Heart left ventricle (tissue), 16 donors: Measurements from ENCODE around the gene SLC10A7. TPM values are rescaled to one million over a fixed set of nuclear protein-coding genes. Genes with fewer than 3 reads are reported as not detected.

Experiments used
- ATAC-seq, 4 donors: fragments of 200-7000 bp; cut with Tn5 transposase; one replicate each; pipeline ENCODE4 v1.9.1; 2020 to 2022; ENCODE audit warnings: moderate library complexity in 4 of 4, mild to moderate bottlenecking in 3 of 4, moderate number of reproducible peaks in 1 of 4
- DNase-seq, 5 donors: peaks; one replicate each; pipeline ENCODE4 v3.0.0-alpha.2; 2020
- H3K27ac ChIP-seq, 12 donors: fragments of 200-600 bp; sonication (generic) in 4 of 12; one replicate each; pipeline versions ENCODE4 v1.5.0 to v1.8.0; 2016 to 2022; ENCODE audit warnings: mild to moderate bottlenecking in 2 of 12
- H3K27me3 ChIP-seq, 9 donors: fragments of 200-600 bp; sonication (generic) in 2 of 9; one replicate each; pipeline versions ENCODE4 v1.5.1 to v1.8.0; 2016 to 2022; ENCODE audit warnings: mild to moderate bottlenecking in 3 of 9
- H3K36me3 ChIP-seq, 9 donors: fragments of 200-600 bp; sonication (generic) in 2 of 9; one replicate each; pipeline versions ENCODE4 v1.5.0 to v1.8.0; 2018 to 2022; ENCODE audit warnings: mild to moderate bottlenecking in 2 of 9
- H3K4me1 ChIP-seq, 12 donors: fragments of 200-600 bp; sonication (generic) in 4 of 12; one replicate each; pipeline versions ENCODE4 v1.5.0 to v1.8.0; 2016 to 2022; ENCODE audit warnings: mild to moderate bottlenecking in 3 of 12
- H3K4me3 ChIP-seq, 12 donors: fragments of 200-600 bp; sonication (generic) in 4 of 12; one replicate each; pipeline versions ENCODE4 v1.5.0 to v1.8.0; 2017 to 2022; ENCODE audit warnings: mild to moderate bottlenecking in 9 of 12, moderate library complexity in 4 of 12
- H3K9me3 ChIP-seq, 12 donors: fragments of 200-600 bp; sonication (generic) in 4 of 12; one replicate each; pipeline versions ENCODE4 v1.5.0 to v1.8.0; 2016 to 2022; ENCODE audit warnings: mild to moderate bottlenecking in 1 of 12
- POLR2A ChIP-seq, 2 donors: fragments of 450-650 bp; IDR thresholded peaks; one replicate each; pipeline ENCODE4 v1.6.1; 2017; ENCODE audit warnings: antibody characterized with exemption in 2 of 2, mild to moderate bottlenecking in 2 of 2, moderate library complexity in 2 of 2
- WGBS, 4 donors: extraction: QIAGEN DNeasy Blood & Tissue Kit in 2 of 4; methylation state at CpG; one replicate each; pipeline versions ENCODE4 v1.1.5 to v1.1.7; 2013 to 2018; 5-methylcytosine and 5-hydroxymethylcytosine counted together
- intact Hi-C, 10 donors: fragments of 100-400 bp; cut with DNase I; formaldehyde crosslinking; loops; one replicate each; pipeline versions ENCODE4 v1.11.1 to v1.14.2; 2022
- microRNA-seq, 4 donors: library from miRNA; unstranded; fragments of <30 nt; microRNA quantifications; one replicate each; pipeline versions ENCODE4 to v1.2.0, GENCODE V29; 2017 to 2020
- polyA plus RNA-seq, 2 donors: library from polyadenylated mRNA; stranded (reverse); fragments of 200-250 nt; gene quantifications; one replicate each; pipeline ENCODE4 v1.2.3, GENCODE V29; 2013
- total RNA-seq, 9 donors: library from RNA; depleted of rRNA in 2 of 9; stranded (reverse); fragments of >200 nt in 2 of 9; fragmentation: NEBNext Ultra II Directional in 3 of 9; extraction: Animal tissue kit (Norgen Biotek cat#: 25700) in 3 of 9; gene quantifications; one replicate each; pipeline versions ENCODE4 v1.1.0 to v1.2.4, GENCODE V29; 2016 to 2023
- TF ChIP-seq, protein P1 (sequence below), 12 donors: fragments of 200-600 bp; sonication (generic) in 4 of 12; IDR thresholded peaks; one replicate each; pipeline versions ENCODE4 v1.5.0 to v1.8.0; 2018 to 2022; ENCODE audit warnings: antibody characterized with exemption in 12 of 12, mild to moderate bottlenecking in 5 of 12
- donor health status: ischemic (EF 13 %, LVEDD 7.1; RV severe dilation, severe dysfunction).
- donor health status: healthy with polysubstance abuse.
- donor health status: DM: no; HTN: yes; CAD: no.
- donor health status: DM: no; HTN: no; CAD: no.
- donor health status: ischemic (EF 25% LVEDD 6.9; RV normal size, moderate dysfunction).
- donor health status: ischemic (EF 25% LVEDD 5.7; RV mildly dilated, moderate dysfunction).
- donor health status: healthy.
- donor health status: DM: yes; HTN: yes; CAD: no.
- donor health status: ischemic (EF 35%, LVEDD 5.7; RV mildly dilated, moderate dysfunction).
- donor health status: nonischemic (EF 11% LVEDD 7.7; RV severe dilation, severe dysfunction).
- donor health status: DM: yes; HTN: yes; CAD: no.
- donor health status: PGD.
- donor health status: ischemic (EF 29% LVEDD 5.4; RV normal size, mild dysfunction).
- donor health status: nonischemic (EF 23%, LVEDD 6.1; RV moderate dilation, normal function).

SLC10A7 gene
- total and polyA plus RNA-seq, 11 donors: 1.2 to 8.7 (median 3.1) TPM

GRCh38 chr4:146211440-146211839 lies 310.3 kb downstream of the SLC10A7 start:
- TF ChIP-seq POLR2A (IDR thresholded peaks at IDR 0.05): no peak
- TF ChIP-seq, protein P1, sequence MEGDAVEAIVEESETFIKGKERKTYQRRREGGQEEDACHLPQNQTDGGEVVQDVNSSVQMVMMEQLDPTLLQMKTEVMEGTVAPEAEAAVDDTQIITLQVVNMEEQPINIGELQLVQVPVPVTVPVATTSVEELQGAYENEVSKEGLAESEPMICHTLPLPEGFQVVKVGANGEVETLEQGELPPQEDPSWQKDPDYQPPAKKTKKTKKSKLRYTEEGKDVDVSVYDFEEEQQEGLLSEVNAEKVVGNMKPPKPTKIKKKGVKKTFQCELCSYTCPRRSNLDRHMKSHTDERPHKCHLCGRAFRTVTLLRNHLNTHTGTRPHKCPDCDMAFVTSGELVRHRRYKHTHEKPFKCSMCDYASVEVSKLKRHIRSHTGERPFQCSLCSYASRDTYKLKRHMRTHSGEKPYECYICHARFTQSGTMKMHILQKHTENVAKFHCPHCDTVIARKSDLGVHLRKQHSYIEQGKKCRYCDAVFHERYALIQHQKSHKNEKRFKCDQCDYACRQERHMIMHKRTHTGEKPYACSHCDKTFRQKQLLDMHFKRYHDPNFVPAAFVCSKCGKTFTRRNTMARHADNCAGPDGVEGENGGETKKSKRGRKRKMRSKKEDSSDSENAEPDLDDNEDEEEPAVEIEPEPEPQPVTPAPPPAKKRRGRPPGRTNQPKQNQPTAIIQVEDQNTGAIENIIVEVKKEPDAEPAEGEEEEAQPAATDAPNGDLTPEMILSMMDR (IDR thresholded peaks at IDR 0.05): no peak
- peaks cover 0 to 3% (median 0%) of the 10 kb centered on the region in 12 donors for H3K4me1 ChIP-seq
- H3K27ac ChIP-seq: no peak overlapping the region
- no peak overlapping the region for H3K4me3 ChIP-seq
- no peak for ATAC-seq
- H3K27me3 ChIP-seq: peaks cover 0 to 3% (median 0%) of the 10 kb centered on the region in 9 donors
- WGBS, 4 donors: 60 to 73% (median 68%) methylated on average over 7 of the region's 7 CpGs
- H3K36me3 ChIP-seq: no peaks in the 10 kb centered on the region
- no peak for DNase-seq
- no peaks in the 10 kb centered on the region for H3K9me3 ChIP-seq
- intact Hi-C loops: no loop called here

DNA sequence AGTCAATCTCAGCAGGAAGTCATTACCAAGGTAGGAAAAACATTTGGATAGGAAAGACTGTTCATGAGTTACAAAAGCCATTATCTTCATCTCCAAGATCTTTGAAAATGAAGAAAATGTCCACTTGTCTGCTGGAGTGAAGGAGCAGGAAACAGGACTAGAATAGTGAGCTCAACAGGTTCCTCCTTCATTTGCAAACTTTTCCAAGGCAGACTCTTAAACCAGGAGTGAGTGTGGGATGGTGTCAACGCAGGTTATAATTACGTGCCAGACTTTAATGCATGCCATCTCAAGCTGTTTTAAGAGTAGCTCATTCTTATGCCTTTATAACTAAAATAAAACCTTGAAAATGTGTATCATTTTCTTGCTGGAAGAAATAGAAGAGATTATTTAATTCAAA lies 310.9 kb downstream of the SLC10A7 start:
- no peaks in the 10 kb centered on the region for H3K36me3 ChIP-seq
- no peak overlapping the region for H3K27ac ChIP-seq
- intact Hi-C loops: no loop called here
- ATAC-seq (no peak), DNase-seq (no peak)
- WGBS, 4 donors: 64 to 75% (median 66%) methylated on average over 2 of the region's 2 CpGs
- H3K4me3 ChIP-seq: no peak overlapping the region
- H3K4me1 ChIP-seq: peaks cover 0 to 3% (median 0%) of the 10 kb centered on the region in 12 donors
- H3K9me3 ChIP-seq: no peaks in the 10 kb centered on the region
- peaks cover 0 to 3% (median 0%) of the 10 kb centered on the region in 9 donors for H3K27me3 ChIP-seq
- no peak for TF ChIP-seq POLR2A (IDR thresholded peaks at IDR 0.05)

DNA sequence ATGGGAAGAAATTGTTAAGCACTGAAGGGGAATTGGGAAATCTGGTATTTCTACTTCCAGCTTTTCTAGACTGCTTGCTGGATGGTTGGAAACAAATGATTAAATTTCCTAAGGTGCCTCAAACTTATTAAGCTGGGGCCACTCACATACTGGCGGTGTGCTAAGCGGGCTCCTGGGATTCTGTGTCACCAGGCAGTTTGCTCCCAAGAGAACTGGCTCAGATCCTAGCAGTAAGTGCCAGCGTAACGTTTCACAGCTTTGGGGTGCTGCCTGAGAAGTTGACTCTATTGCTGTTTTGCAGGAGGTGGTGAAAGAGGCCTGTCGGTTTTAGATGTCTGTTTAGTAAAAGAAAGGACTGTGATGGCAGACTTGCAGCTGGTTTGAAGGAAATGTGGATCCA lies 314.3 kb downstream of the SLC10A7 start:
- 50 to 72% (median 62%) methylated on average over 5 of the region's 5 CpGs for WGBS, 4 donors

More for the DNA sequence above, 314.3 kb downstream of the SLC10A7 start:
- H3K4me3 ChIP-seq: no peak overlapping the region
- no peak for TF ChIP-seq POLR2A (IDR thresholded peaks at IDR 0.05)
- TF ChIP-seq, protein P1 (IDR thresholded peaks at IDR 0.05): no peak
- H3K36me3 ChIP-seq: no peaks in the 10 kb centered on the region
- ATAC-seq: no peak
- DNase-seq: no peak
- intact Hi-C loops: no loop called here
- peaks cover 0 to 3% (median 0%) of the 10 kb centered on the region in 9 donors for H3K27me3 ChIP-seq
- peaks cover 0 to 3% (median 0%) of the 10 kb centered on the region in 12 donors for H3K4me1 ChIP-seq
- peaks cover 0 to 3% (median 0%) of the 10 kb centered on the region in 12 donors for H3K9me3 ChIP-seq
- no peak overlapping the region for H3K27ac ChIP-seq

Small RNA genes lying within 50 kb of the gene (microRNA-seq; reads per million reads assigned to microRNA genes)
- gene MIR7849: 0 reads per million in 4 donors

Other genes with a start within 250 kb of the SLC10A7 start
- gene POU4F2, start 117.0 kb upstream of the SLC10A7 start, total RNA-seq: not detected
- not detected for gene POU4F2, start 117.0 kb upstream of the SLC10A7 start, polyA plus RNA-seq